Iris pigment epithelial cell (primary cell): ENCODE data around the gene CDH6.

Experiments
- DNase-seq: peaks from one replicate; pipeline ENCODE4 v3.0.0-alpha.2; 2011; ENCODE audit warnings: low read depth

CDH6 gene

DNA sequence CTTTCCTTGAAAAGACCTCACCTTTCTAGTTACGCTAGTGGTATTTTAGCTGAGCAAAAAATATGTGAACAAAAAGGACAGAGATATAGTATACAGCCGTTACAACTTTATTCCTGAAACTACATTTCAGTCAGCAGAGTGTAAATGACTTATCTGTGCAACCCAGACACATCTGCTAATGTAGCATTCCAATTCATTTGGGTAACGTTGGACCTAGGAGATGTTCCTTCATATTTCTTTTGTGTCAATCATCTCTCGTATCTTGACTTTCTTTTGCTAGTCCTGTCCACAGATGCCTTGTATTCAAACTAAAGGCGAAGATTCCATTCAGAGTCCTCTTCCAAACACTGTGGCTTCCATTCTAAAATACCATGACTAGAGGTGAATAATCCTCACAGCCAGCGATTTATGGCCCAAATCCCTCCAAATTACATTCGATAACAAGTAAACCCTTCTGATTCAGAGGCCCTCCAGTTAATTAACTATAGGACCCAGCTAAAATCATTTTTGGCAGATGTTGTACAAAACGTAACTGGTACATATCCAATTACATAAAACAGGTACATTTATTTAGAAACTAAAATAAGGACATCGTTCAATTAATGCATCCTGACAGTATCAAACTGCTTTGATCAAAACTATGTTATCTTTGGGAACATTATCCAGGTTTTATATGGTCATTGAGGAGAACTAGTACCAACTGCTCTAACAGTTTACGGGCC is 182.7 kb downstream of the CDH6 start:
- DNase-seq: no peak

GRCh38 chr5:31377274-31377946 is 183.9 kb downstream of the CDH6 start:
- no peak for DNase-seq

- DNase-seq: no peak
Observed at GRCh38 chr5:31378136-31378535, 184.7 kb downstream of the CDH6 start.
